Lower lobe of right lung (tissue), 2 donors: Measurements from ENCODE around the gene SMTNL1. TPM values are rescaled to one million over a fixed set of nuclear protein-coding genes. Genes with fewer than 3 reads are reported as not detected.

ENCODE experiments used
- ATAC-seq, 2 donors: fragments of 200-7000 bp; cut with Tn5 transposase; one replicate each; pipeline ENCODE4 v1.9.1; 2020 to 2022; ENCODE audit warnings: mild to moderate bottlenecking in 2 of 2, moderate library complexity in 2 of 2
- DNase-seq: peaks from one replicate; pipeline ENCODE4 v3.0.0-alpha.2; 2020
- H3K27ac ChIP-seq: fragments of 200-600 bp; one replicate; pipeline ENCODE4 v1.8.0; 2022
- H3K27me3 ChIP-seq: fragments of 200-600 bp; one replicate; pipeline ENCODE4 v1.8.0; 2022; ENCODE audit warnings: low read depth
- H3K36me3 ChIP-seq: fragments of 200-600 bp; one replicate; pipeline ENCODE4 v1.8.0; 2022; ENCODE audit warnings: mild to moderate bottlenecking
- H3K4me1 ChIP-seq: fragments of 200-600 bp; one replicate; pipeline ENCODE4 v1.8.0; 2022
- H3K4me3 ChIP-seq: fragments of 200-600 bp; one replicate; pipeline ENCODE4 v1.8.0; 2022; ENCODE audit warnings: mild to moderate bottlenecking
- H3K9me3 ChIP-seq: fragments of 200-600 bp; one replicate; pipeline ENCODE4 v1.8.0; 2022
- intact Hi-C: fragments of 100-400 bp; cut with DNase I; formaldehyde crosslinking; loops from one replicate; pipeline ENCODE4 v1.11.0; 2022
- total RNA-seq: library from RNA; stranded (reverse); fragmentation: NEBNext Ultra II Directional; extraction: Animal tissue kit (Norgen Biotek cat#: 25700); gene quantifications from one replicate; pipeline ENCODE4 v1.2.1, GENCODE V29; 2021
- TF ChIP-seq, protein P1 (sequence below): fragments of 200-600 bp; IDR thresholded peaks from one replicate; pipeline ENCODE4 v1.8.0; 2022; ENCODE audit warnings: antibody characterized with exemption, mild to moderate bottlenecking
- donor health status: DM: no; HTN: yes; CAD: no; lungs with severe emphysema.

The SMTNL1 gene
- total RNA-seq, 1 donor from 2014 or later, result not detected

DNA sequence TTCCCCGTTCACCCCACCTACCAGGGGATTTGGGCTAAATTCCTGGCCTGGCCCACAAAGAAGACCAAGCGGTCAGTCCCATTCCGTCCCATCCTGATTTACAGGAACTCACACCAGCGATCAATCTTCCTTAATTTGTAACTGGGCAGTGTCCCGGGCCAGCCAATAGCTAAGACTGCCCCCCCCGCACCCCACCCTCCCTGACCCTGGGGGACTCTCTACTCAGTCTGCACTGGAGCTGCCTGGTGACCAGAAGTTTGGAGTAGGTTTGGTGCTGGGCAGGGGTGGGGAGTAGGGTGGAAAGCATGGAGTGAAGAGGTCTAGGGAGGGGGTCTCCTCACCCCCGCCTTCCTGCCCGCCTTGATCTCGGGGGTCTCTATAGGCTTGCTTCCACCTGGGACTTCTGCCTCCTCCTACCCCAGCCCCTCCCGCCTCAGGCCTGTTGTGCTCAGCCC, 60.1 kb downstream of the SMTNL1 start, which contains the start of gene SERPING1:
SERPING1 (plus strand) TSS at position 225 of the 455 bp plus-strand sequence. CDS start 586 bp downstream, outside the sequence.
- Histone ChIP-seq H3K9me3 (no peaks in the 10 kb centered on the region), H3K27ac (peak within 1 kb of the TSS; percentile 86), H3K27me3 (no peaks in the 10 kb centered on the region), H3K4me1 (peaks cover 27% of the 10 kb centered on the region), H3K36me3 (peaks cover 10% of the 10 kb centered on the region), H3K4me3 (peak within 1 kb of the TSS; percentile 66)
- TF ChIP-seq, protein P1, sequence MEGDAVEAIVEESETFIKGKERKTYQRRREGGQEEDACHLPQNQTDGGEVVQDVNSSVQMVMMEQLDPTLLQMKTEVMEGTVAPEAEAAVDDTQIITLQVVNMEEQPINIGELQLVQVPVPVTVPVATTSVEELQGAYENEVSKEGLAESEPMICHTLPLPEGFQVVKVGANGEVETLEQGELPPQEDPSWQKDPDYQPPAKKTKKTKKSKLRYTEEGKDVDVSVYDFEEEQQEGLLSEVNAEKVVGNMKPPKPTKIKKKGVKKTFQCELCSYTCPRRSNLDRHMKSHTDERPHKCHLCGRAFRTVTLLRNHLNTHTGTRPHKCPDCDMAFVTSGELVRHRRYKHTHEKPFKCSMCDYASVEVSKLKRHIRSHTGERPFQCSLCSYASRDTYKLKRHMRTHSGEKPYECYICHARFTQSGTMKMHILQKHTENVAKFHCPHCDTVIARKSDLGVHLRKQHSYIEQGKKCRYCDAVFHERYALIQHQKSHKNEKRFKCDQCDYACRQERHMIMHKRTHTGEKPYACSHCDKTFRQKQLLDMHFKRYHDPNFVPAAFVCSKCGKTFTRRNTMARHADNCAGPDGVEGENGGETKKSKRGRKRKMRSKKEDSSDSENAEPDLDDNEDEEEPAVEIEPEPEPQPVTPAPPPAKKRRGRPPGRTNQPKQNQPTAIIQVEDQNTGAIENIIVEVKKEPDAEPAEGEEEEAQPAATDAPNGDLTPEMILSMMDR, result no peak
- peak; percentile 85 to 87 for ATAC-seq
- DNase-seq, result peak; percentile 70
- intact Hi-C loops, result no loop called here

DNA sequence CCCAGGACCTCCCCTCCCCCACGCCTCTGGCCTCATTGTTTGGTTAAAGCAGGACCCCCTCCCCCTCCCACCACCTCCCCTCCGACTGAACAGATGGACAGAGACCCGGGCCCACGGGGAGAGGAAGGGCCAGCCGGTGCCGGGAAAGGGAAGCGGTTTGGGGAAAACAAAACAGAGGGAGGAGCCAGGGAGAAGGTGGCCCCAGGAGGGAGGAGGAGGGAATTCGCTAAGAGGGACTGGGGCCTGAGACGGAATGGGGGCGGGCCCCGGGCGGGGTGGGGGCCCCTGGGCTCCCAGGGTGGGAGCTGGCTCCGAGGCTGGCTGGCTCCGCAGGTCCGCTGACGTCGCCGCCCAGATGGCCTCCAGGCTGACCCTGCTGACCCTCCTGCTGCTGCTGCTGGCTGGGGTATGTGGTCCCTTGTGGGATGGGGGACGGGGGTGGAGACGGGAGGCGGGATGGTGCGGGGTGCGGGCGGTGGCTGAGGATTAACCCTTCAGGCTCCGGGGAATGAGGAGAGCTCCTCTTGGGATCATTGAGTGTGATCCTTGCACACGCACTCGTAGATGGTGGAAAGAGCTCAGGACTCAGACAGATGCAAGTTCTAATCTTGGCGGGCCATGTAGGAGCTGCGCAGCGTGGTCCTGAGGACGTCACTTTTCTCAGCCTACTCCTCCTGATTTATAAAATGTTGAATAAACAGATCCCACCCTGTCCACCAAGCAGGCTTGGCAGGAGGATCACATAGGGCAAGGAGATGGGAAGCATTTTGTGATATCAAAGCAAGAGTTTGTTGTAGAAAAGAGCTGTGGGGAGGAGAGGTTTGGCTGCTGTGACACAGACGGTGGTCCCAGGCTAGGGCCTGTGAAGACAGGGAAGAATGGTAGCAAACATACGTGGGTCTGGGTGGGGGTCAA, 60.8 kb downstream of the SMTNL1 start:
- peaks cover 27% of the 10 kb centered on the region for H3K4me1 ChIP-seq
- ATAC-seq (peak; percentile 96), DNase-seq (peak; percentile 83)
- H3K27me3 ChIP-seq, result no peaks in the 10 kb centered on the region
- intact Hi-C loops, result no loop called here
- peak overlapping the region; percentile 66 for H3K4me3 ChIP-seq
- H3K36me3 ChIP-seq, result peaks cover 16% of the 10 kb centered on the region
- no peaks in the 10 kb centered on the region for H3K9me3 ChIP-seq
- H3K27ac ChIP-seq, result peak overlapping the region; percentile 86
- TF ChIP-seq, protein P1, result no peak

DNA sequence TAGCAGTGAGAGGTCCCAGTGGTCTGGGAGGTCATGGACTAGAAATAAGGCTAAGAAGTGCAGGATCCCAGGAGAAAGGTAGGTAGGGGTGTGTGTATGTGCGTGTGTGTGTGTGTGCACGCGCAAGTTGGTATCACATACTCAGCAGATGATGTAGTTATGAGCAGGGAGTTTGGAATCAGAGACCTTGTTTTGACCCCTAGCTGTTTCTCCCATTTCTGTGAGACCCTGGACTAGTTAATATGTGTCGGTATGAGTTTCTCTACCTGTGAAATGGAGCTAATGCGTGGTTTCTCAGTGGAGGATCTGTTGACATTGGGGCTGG, 61.4 kb downstream of the SMTNL1 start:
- Histone ChIP-seq H3K4me3 (peak overlapping the region; percentile 66), H3K27ac (peak overlapping the region; percentile 86), H3K4me1 (peaks cover 27% of the 10 kb centered on the region), H3K36me3 (peaks cover 18% of the 10 kb centered on the region), H3K27me3 (no peaks in the 10 kb centered on the region), H3K9me3 (no peaks in the 10 kb centered on the region)
- TF ChIP-seq, protein P1, result no peak
- intact Hi-C loops, result no loop called here
- DNase-seq (no peak), ATAC-seq (peak in 1 of 2 donors; percentile 3)

DNA sequence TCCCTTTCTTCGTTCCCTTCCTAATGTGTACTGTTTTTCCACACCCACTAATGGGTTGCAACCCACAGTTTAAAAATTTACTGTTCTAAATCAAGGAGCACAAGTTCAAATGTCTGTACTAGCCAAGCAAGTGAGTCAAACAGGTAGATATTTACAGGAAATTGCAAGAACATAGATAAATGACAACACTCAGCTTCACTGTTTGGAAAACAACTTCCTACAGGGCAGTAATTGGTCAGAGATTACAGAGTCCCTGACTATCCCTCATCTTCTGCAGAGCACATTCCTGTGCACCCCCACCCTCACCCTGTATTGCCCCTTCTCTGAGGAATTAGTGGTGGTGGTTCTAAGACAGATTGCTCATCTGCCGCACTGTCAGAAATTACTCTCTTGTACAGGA, 62.0 kb downstream of the SMTNL1 start:
- H3K36me3 ChIP-seq, result peaks cover 19% of the 10 kb centered on the region
- DNase-seq (no peak), ATAC-seq (no peak)
- peak overlapping the region; percentile 66 for H3K4me3 ChIP-seq
- H3K27me3 ChIP-seq, result no peaks in the 10 kb centered on the region
- H3K9me3 ChIP-seq, result no peaks in the 10 kb centered on the region
- peak overlapping the region; percentile 86 for H3K27ac ChIP-seq
- H3K4me1 ChIP-seq, result peaks cover 27% of the 10 kb centered on the region
- TF ChIP-seq, protein P1, result no peak
- intact Hi-C loops, result no loop called here

Other genes starting within 250 kb of the SMTNL1 start
- 147 TPM for gene TNKS1BP1, start 212.6 kb upstream of the SMTNL1 start, total RNA-seq
- gene SSRP1, start 201.7 kb upstream of the SMTNL1 start, total RNA-seq, result 62.2 TPM
- gene P2RX3, start 199.2 kb upstream of the SMTNL1 start, total RNA-seq, result not detected
- gene PRG3, start 156.4 kb upstream of the SMTNL1 start, total RNA-seq, result not detected
- gene PRG2, start 146.9 kb upstream of the SMTNL1 start, total RNA-seq, result not detected
- gene SLC43A3, start 110.5 kb upstream of the SMTNL1 start, total RNA-seq, result 102 TPM
- 4.8 TPM for gene RTN4RL2, start 77.1 kb upstream of the SMTNL1 start, total RNA-seq
- 13.2 TPM for gene SLC43A1, start 21.9 kb upstream of the SMTNL1 start, total RNA-seq
- gene TIMM10, start 6.8 kb upstream of the SMTNL1 start, total RNA-seq, result 35.3 TPM
- gene UBE2L6, start 30.1 kb downstream of the SMTNL1 start, total RNA-seq, result 172 TPM
- gene SERPING1, start 60.1 kb downstream of the SMTNL1 start, total RNA-seq, result 471 TPM
- gene YPEL4, start 112.3 kb downstream of the SMTNL1 start, total RNA-seq, result 3.1 TPM
- gene CLP1, start 120.2 kb downstream of the SMTNL1 start, total RNA-seq, result 12.5 TPM
- gene ZDHHC5, start 130.5 kb downstream of the SMTNL1 start, total RNA-seq, result 64.4 TPM
- gene MED19, start 174.6 kb downstream of the SMTNL1 start, total RNA-seq, result 12.0 TPM
- gene TMX2, start 175.0 kb downstream of the SMTNL1 start, total RNA-seq, result 64.2 TPM
- 118 TPM for gene SELENOH, start 203.9 kb downstream of the SMTNL1 start, total RNA-seq
- gene BTBD18, start 214.2 kb downstream of the SMTNL1 start, total RNA-seq, result not detected
- gene CTNND1, start 224.2 kb downstream of the SMTNL1 start, total RNA-seq, result 226 TPM